NCI-H1417 (cell line): ENCODE measurements around the gene TMEM213.
A peak's percentile ranks its signal among the peaks of the same experiment; 100 is the strongest.
"Not testable (repeated sequence)": the region's sequence is repeated elsewhere in the genome, so short reads cannot be mapped to it uniquely, and the experiment has no call there.

Experiments
- DNase-seq, 3 experiments: peaks; one replicate each; lab custom pipeline; 2025; lab: John Stamatoyannopoulos, UW

The TMEM213 gene

DNA sequence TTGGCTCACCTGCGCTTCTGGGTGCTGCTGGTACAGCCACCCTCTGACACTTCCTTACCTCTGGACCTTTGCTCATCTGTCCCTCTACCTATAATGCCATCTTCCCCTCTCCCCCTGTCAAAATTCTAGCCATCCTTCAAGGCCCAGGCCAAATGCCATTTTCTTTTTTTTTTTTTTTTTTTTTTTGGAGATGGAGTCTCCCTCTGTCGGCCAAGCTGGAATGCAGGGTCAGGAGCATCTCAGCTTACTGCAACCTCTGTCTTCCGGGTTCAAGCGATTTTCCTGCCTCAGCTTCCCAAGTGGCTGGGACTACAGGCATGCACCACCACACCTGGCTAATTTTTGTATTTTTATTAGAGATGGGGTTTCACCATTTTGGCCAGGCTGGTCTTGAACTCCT, 748 bp upstream of the TMEM213 start:
- DNase-seq, result not testable (repeated sequence)

DNA sequence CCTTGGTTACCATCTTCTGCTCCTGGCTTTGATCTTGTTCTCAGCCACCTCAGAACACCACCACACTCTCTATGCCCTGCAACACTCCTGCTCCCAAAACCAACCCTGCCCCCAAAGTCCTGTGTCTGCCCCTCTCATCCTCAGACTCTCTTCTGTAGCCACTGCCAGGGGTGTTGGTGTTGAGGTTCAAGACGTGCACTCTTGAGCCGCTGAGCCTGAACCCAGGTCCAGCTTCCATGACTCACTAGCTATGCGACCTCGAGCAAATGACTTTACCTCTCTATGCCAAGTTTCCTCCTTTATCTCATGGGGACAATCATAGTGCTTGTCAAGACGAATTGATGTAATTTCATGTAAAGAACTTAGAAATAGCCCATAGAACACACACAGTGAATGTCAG, 1.0 kb downstream of the TMEM213 start:
- no peak for DNase-seq

DNA sequence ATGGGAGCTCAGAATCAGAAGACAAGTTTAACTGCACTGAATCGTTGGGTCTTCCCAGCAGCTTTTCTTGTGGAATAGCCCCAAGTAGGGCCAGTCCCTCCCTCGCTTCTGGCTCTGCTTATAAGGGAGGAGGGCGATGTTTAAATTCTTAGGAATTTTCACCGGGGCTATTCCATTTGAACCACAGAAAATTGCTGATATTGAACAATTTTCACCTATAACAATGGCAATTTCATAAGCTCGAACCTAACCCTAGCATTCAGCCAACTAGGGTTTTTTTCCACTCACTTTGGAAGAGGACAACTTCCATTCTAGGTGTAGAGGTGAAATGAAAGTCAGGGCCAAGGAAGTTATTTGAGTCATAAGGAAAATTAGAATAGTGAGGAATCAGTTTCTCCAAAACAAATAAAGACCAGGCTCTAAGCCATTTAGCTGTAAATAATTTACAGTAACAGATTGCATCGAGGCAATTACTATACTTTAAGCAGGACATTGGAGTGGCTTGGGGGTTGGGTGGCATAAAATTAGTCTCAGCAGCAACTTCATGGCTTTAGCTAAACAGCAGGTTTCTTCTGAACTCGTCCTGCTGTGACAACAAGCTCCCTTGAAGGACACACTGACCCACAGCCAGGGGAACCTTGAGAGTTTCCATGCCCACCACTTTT, 1.7 kb downstream of the TMEM213 start:
- DNase-seq, result no peak

DNA sequence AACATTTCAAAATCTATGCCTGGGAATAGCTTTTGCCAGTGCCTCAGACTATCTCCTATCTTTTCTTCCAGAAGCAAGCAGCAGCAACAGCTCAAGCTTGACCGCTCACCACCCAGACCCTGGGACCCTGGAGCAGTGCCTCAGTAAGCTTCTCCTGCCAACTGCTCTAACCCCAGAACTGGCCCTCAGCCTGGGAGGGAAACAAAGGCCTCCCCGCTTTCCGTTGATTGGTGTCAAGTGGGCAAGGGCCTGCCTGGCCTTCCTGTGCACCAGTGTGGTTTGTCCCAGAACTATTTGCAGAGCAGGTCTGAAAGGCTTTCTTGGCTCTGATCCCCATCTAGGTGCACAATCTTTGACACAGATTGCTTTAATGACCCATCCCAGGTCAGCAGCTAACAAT, 3.5 kb downstream of the TMEM213 start:
- DNase-seq, result no peak

DNA sequence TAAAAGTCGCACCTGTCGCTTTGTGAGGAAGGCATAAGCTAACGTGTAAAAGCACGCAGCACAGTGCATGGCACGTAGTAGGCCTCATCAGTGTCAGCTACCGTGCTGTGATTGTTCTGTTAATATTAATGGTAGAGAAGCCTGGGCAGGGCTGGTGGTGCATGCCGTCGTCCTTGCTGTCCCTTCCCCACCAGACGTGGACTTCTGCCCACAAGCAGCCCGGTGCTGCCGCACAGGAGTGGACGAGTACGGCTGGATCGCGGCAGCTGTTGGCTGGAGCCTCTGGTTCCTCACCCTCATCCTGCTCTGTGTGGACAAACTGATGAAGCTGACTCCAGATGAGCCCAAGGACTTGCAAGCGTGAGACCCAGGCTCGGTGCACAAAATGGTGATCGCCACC, 4.9 kb downstream of the TMEM213 start:
- DNase-seq, result no peak

DNA sequence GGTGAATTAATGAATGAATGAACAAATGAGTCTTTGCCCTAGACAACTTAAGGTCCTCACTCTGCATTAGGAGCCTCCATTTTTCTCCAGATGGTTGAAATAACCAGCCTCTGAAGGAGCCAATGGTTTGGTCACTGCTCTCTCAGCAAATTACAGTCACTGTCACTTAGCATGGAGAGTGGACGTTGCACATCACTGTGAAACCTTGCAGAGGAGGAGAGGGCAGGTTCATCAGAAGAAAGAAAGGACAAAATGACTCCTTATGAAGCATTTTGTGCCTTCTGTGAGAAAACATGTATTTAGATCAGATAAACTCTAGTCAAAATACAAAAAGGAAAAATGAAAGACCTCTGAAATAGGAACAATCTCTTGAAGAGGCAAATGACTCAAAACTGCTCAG, 6.8 kb downstream of the TMEM213 start:
- no peak for DNase-seq

DNA sequence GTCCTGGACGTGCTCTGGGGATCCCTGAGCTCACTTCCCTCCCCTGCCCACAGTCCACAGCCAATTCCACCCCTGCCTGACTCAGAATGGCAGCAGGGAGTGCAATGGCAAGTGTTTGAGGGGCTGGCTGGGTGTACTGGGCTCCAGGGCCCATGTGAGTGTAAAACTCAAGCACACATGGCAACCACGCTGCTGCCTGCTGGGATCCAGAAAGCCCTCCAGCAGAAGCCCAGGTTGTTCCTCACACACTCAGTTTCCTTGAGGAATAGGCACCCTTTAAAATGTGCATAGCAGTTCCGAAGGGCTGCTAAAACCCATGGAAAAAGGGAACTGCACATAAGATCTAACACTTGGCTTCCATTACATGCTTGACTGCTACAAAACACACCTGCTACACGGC, 11.6 kb downstream of the TMEM213 start:
- DNase-seq, result no peak

DNA sequence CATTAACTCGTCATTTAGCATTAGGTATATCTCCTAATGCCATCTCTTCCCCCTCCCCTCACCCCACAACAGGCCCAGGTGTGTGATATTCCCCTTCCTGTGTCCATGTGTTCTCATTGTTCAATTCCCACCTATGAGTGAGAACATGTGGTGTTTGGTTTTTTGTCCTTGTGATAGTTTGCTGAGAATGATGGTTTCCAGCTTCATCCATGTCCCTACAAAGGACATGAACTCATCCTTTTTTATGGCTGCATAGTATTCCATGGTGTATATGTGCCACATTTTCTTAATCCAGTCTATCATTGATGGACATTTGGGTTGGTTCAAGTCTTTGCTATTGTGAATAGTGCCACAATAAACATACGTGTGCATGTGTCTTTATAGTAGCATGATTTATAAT, 13.5 kb downstream of the TMEM213 start:
- not testable (repeated sequence) for DNase-seq

DNA sequence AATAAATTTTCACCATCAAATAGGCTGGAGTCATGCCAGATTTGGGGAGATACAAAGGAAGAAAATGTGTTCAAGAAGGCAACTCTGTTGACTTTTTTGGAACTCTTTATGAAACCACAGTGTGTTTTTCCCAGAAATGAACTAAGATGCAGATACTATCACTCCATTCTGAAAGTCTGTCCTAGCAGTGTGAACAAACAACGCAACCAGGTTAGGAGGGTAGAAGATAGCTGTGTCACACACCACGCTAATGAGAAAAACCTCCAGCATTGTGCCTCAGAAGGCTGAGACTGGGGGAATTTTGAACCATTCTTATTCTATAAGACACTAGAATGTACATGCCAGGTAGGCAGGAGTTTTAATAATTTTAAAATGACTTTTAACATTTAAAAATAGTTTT, 16.2 kb downstream of the TMEM213 start:
- DNase-seq, result no peak

DNA sequence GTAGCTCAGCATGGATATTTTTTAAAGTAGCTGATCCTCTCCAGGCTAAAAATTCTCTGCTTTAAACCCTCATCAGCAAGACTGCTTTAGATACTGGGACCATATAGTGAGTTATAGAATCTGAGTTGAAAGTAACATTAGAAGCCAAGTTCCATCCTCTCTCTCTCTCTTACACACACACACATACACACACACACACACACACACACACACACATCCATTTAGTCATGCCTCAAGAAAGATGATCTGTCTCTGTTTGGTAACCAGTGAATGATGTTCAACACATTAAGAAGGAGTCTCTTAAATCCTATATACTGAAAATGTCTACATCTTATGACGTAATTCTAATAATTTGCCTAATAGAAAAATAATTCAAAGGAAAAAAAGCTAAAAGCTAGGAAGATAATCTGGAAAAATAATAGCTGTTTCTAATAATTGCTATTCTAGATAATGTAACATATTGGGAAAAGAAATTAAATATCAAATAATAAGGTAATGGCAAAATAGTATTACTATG, 17.1 kb downstream of the TMEM213 start:
- no peak for DNase-seq

DNA sequence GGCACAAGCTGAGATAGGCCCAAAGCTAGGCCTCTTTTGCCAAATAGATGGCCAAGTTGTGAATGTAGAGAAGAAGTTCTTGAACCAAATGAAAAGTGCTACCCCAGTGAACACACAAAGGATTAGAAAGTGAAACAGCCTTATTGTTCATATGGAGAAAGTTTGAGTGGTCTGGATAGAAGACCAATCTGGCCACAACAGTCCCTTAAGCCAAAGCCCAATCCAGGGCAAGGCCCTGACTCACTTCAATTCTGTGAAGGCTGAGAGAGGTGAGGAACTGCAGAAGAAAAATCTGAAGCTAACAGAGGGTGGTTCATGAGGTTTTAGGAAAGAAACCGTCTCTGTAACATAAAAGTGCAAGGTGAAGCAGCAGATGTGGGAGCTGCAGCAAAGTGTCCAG, 18.9 kb downstream of the TMEM213 start:
- no peak for DNase-seq

DNA sequence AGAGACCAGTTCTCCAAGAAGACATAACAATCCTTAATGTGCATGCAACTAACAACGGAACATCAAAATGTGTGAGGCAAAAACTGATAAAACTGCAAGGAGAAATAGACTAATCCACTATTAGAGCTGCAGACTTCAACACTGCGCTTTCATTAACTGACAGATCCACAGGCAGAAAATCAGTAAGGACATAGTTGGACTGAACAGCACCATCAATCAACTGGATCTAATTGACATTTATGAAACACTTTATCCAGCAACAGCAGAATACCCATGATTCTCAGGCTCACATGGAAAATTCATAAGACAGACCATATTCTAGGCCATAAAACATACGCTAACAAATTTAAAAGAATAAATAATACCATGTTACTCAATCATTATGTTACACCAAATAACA, 21.8 kb downstream of the TMEM213 start:
- DNase-seq, result no peak

DNA sequence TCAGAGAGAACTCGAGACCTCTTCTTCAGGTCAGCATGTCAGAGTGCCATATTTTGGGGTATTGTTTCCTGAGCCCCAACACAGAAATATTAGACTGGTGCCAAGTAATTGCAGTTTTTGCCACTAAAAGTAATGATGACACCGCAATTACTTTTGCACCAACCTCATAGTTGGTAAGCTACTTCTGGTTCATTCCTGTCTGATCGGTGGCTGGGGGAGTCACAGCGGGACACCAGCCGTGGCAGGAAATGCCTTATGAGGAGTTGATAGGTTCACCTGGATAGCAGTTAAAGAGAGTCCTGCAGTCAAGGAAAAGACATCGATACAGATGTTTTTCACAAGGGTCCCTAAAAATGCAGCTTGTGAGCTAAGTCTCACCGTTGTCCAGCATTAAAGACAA, 24.1 kb downstream of the TMEM213 start:
- DNase-seq, result no peak

DNA sequence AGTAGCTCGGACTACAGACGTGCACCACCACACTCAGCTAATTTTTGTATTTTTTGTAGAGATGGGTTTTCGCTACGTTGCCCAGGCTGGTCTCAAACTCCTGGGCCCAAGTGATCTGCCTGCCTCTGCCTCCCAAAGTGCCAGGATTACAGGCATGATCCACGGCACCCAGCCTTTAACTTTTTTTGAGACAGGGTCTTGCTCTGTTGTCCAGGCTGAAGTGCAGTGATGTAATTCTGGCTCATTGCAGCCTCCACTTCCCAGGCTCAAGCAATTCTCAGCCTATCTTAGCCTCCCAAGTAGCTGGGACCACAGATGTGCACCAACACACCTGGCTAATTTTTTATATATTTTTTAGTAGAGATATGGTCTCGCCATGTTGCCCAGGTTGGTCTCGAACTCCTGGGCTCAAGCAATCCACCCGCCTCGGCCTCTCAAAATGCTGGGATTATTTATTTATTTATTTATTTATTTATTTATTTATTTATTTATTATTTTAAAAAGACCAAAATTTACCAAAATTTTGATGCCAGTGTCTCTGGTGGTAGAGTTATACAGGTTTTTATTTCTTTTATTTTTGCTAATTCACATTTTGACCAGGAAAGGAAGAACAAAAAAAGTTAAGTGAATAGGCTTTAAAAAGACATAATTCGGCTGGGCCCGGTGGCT, 25.2 kb downstream of the TMEM213 start:
- DNase-seq, result no peak

DNA sequence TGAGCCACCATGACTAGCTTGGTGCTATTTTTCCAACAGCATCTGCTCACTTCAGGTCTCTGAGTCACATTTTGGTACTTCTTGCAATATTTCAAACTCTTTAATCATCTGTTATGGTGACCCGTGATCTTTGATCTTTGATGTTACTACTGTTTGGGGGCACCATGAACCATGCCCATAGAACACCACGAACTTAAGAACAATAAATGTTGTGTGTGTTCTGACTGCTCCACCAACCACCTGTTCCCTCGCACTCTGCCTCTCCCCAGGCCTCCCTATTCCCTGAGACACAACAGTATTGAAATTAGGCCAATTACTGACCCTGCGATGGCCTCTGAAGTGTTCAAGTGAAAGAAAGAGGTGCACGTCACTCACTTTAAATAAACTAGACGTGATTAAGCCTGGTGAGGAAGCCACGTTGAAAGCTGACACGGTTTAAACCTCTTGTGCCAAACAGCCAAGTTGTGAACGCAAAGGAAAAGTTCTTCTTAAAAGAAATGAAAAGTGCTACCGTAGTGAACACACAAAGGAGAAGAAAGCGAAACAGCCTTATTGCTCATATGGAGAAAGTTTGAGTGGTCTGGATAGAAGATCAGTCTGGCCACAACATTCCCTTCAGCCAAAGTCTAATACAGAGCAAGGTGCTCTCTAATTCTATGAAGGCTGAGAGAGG, 27.4 kb downstream of the TMEM213 start:
- DNase-seq, result peak in 1 of 3 experiments; percentile 12

DNA sequence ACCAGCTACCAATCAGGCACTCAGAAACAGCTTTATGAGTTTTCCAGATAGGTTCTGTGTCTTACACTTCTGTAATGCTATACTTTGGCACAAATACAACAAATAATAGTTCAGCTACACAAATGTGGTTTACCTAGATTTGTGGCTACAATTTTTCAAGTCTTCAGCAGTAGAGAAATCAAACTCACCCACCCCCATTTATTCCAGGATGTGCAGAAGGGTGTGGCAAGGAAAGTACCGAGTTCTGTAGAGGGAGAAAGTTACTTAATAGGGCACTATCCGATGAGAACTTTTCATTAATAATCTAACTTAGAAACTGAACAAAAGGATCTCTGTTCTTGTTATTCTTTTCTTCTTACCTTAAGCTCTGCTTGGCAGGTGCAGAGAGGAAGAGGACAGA, 30.5 kb downstream of the TMEM213 start:
- no peak for DNase-seq

DNA sequence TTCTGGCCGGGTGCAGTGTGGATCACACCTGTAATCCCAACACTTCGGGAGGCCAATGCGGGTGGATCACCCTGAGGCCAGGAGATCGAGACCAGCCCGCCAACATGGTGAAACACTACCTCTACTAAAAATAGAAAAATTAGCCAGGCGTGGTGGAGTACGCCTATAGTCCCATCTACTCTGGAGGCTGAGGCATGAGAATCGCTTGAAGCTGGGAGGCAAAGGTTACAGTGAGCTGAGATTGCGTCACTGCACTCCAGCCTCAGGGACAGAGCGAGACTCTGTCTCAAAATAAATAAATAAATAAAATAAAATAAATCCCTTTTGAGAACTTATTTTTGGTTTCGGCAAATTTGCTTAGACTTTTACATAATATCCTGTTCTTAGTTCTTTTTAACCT, 31.5 kb downstream of the TMEM213 start:
- no peak for DNase-seq

DNA sequence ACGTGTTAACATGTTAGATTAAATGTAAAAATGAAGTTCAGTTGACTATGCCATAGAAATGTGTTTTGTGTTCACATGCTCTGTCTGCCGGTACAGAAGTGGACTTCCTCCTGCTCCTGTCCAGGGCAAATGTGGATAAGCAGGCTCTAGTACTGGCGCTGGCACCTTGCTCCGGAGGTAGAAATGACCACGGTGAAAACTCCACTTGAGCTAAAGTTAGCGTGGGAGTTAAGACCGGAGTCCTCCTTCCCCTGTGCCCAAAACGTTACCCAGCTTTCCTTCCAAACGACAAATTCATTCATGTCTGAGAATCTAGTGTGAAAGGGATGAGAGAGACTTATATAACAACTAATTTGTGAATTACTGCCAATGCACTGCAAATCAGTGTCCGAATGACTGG, 35.2 kb downstream of the TMEM213 start:
- DNase-seq, result no peak

DNA sequence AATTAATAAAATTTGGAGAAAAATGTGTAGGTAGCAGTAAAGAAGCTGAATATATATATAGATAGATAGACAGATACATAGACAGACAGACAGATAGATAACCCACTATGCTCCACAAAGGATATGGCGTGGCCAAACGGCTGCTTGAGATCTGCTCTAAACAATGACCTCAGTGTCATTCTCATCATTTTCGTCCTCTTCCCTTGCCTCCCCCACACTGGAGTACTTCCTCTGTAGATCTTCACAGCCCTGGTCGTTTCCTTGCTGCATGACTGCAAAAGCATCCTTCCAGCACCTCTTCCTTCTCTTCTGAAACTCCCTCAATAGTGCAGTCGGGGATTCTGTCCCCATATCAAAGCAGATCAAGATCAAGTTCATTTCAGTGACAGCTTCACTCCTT, 35.8 kb downstream of the TMEM213 start:
- no peak for DNase-seq

DNA sequence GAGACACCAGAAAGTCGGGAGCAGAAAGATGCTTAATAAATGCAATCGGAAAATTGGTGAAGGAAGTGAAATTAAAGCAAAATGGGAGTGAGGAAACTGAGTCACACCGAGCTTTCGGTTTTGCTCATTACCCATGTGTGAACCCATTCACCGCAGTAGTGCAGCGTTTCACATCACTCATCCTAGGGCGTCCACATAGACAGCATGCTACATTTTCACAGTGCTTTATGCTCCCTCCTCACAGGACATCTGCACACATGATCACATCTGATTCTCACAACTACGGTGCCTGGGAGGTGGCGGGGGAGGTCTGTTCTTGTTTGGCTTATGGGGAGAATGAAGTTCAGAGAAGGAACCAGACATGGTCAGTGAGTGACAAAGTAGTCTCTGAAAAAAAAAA, 36.8 kb downstream of the TMEM213 start:
- no peak for DNase-seq

DNA sequence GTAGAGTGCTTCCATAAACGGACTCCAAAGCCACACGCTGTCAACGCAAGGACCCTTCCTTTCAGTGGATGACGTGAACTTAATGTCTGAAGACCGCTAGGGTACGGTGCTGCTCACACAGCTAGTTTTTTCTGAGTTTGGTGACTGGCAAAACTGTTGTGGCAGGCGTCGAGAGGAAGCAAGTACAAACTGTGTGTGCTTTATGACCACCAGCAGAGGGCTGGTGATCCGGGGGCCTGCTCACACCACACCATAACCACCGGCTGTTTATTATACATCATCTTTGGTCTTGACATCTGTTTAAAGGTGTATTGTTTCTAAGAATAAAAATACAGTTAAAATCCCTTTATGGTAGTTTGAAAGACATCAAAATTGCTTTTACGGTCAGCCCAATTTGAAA, 37.3 kb downstream of the TMEM213 start:
- DNase-seq, result no peak

DNA sequence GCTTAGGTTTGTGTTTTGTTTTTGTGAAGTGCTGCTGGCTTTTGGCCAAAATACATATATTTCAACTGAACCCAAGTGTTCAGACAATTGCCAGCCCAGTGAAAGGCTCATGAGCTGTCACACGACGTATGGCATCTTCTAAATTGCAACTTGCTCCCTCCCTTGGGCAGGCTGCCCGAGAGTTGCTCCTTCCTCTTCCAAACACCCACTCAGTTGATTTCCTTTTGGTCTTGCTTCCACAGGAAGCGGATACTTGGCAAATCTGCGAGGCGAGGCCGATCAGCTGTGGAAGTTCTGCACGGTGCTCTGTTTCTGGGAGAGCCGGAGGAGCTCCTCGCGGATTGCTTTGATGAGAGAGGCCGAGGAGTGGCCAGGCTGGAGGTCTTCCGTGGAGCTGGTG, 39.8 kb downstream of the TMEM213 start:
- peak; percentile 8 to 61 (median 53) for DNase-seq

DNA sequence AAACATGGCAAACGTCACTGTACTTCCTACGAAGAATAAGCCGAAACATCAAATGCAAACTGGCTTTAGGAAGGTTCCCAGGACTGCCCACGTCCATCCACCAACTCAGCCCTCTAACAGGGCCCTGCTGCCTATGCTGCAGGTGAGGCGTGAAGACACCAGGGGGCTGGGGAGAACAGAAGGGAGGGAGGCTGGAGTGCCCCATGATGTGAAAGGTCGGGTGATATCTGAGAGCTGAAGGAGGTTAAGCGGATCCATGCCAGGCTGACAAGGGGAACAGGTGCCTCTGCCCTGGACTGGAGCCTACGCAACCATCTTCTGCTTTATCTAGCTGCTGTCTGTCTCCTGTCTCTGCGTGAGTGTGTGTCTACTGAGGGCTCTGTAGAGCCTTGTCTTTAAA, 40.4 kb downstream of the TMEM213 start:
- DNase-seq, result peak in 2 of 3 experiments; percentile 29 to 44
